Thoracic aorta (tissue), 2 donors: Measurements from ENCODE around the gene PARM1. TPM values are rescaled to one million over a fixed set of nuclear protein-coding genes. Genes with fewer than 3 reads are reported as not detected.

Experiments
- ATAC-seq: fragments of 150-250 bp; one replicate; pipeline ENCODE4 v1.8.0; 2017; ENCODE audit warnings: low read depth; ENCODE audit not compliant: insufficient number of reproducible peaks, low FRiP score
- DNase-seq: peaks from one replicate; pipeline ENCODE4 v3.0.0-alpha.2; 2020; ENCODE audit warnings: low spot score
- H3K27ac ChIP-seq, 2 donors: fragments of 200-600 bp; sonication (generic); 1 replicate in 1 of 2; 2 replicates in 1 of 2; pipeline ENCODE4 v1.5.1; 2016; ENCODE audit warnings: mild to moderate bottlenecking in 2 of 2, moderate library complexity in 2 of 2
- H3K27me3 ChIP-seq: fragments of 200-600 bp; sonication (generic); replicated peaks from 2 replicates; pipeline ENCODE4 v1.6.0; 2016; ENCODE audit warnings: mild to moderate bottlenecking; ENCODE audit not compliant: insufficient read depth
- H3K36me3 ChIP-seq: fragments of 200-600 bp; sonication (generic); one replicate; pipeline ENCODE4 v1.5.1; 2016
- H3K4me1 ChIP-seq, 2 donors: fragments of 200-600 bp; sonication (generic); 1 replicate in 1 of 2; 2 replicates in 1 of 2; pipeline versions ENCODE4 v1.5.1 to v1.6.0; 2016; ENCODE audit warnings: low read depth in 2 of 2, mild to moderate bottlenecking in 1 of 2; ENCODE audit not compliant: control insufficient read depth in 1 of 2
- H3K4me3 ChIP-seq: fragments of 200-600 bp; sonication (generic); 2 replicates; pipeline ENCODE4 v1.5.1; 2016; ENCODE audit warnings: mild to moderate bottlenecking
- H3K9me3 ChIP-seq: fragments of 200-600 bp; sonication (generic); 2 replicates; pipeline ENCODE4 v1.5.1; 2016
- total RNA-seq, 2 donors: library from RNA; depleted of rRNA; stranded (reverse); fragments of >200 nt; gene quantifications; one replicate each; pipeline versions ENCODE4 v1.1.0 to v1.2.3, GENCODE V29; 2016
- TF ChIP-seq, protein P1 (sequence below): fragments of 200-600 bp; sonication (generic); IDR thresholded peaks from one replicate; pipeline ENCODE4 v1.5.1; 2019; ENCODE audit warnings: antibody characterized with exemption

Gene PARM1
- total RNA-seq, 2 donors from 2014 or later: 127 to 263 TPM

DNA sequence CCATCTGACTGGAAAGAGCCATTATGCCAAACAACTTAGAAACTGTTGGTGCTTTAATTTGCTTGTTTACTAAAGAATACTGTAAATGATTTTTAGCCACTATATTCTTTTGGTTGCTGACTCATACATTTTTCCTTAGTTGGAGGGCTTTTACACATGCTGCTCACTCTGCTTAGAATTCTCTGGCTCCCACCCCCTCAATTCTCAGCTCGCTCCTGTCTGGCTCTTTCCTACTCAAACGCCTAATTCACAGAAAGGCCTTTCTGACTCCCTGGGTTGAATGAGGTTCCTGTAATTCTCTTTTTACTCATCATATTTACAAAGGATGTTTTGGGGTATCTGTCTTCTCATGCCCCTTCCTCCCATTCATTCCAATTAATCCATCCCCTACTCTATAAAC, 26.1 kb upstream of the PARM1 start:
- no peaks in the 10 kb centered on the region for H3K27me3 ChIP-seq
- no peak for DNase-seq
- TF ChIP-seq, protein P1, sequence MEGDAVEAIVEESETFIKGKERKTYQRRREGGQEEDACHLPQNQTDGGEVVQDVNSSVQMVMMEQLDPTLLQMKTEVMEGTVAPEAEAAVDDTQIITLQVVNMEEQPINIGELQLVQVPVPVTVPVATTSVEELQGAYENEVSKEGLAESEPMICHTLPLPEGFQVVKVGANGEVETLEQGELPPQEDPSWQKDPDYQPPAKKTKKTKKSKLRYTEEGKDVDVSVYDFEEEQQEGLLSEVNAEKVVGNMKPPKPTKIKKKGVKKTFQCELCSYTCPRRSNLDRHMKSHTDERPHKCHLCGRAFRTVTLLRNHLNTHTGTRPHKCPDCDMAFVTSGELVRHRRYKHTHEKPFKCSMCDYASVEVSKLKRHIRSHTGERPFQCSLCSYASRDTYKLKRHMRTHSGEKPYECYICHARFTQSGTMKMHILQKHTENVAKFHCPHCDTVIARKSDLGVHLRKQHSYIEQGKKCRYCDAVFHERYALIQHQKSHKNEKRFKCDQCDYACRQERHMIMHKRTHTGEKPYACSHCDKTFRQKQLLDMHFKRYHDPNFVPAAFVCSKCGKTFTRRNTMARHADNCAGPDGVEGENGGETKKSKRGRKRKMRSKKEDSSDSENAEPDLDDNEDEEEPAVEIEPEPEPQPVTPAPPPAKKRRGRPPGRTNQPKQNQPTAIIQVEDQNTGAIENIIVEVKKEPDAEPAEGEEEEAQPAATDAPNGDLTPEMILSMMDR: no peak
- no peaks in the 10 kb centered on the region for H3K36me3 ChIP-seq
- peaks cover 0 to 5% of the 10 kb centered on the region in 2 donors for H3K4me1 ChIP-seq
- no peak for ATAC-seq
- H3K9me3 ChIP-seq: no peaks in the 10 kb centered on the region
- H3K4me3 ChIP-seq: no peak overlapping the region
- no peak overlapping the region for H3K27ac ChIP-seq

- TF ChIP-seq, protein P1: no peak
- no peak for DNase-seq
Measured at GRCh38 chr4:74919783-74920182, 13.1 kb upstream of the PARM1 start.

GRCh38 chr4:74920704-74921103, 12.2 kb upstream of the PARM1 start:
- TF ChIP-seq, protein P1: no peak
- Histone ChIP-seq H3K36me3 (no peaks in the 10 kb centered on the region), H3K9me3 (no peaks in the 10 kb centered on the region), H3K27me3 (no peaks in the 10 kb centered on the region), H3K4me3 (no peak overlapping the region), H3K27ac (no peak overlapping the region), H3K4me1 (peaks cover 0 to 8% of the 10 kb centered on the region in 2 donors)
- no peak for DNase-seq
- no peak for ATAC-seq

More at GRCh38 chr4:74919783-74920182, 13.1 kb upstream of the PARM1 start:
- Histone ChIP-seq H3K36me3 (no peaks in the 10 kb centered on the region), H3K4me1 (peaks cover 0 to 8% of the 10 kb centered on the region in 2 donors), H3K9me3 (no peaks in the 10 kb centered on the region), H3K27ac (no peak overlapping the region), H3K4me3 (no peak overlapping the region), H3K27me3 (no peaks in the 10 kb centered on the region)
- ATAC-seq: no peak

DNA sequence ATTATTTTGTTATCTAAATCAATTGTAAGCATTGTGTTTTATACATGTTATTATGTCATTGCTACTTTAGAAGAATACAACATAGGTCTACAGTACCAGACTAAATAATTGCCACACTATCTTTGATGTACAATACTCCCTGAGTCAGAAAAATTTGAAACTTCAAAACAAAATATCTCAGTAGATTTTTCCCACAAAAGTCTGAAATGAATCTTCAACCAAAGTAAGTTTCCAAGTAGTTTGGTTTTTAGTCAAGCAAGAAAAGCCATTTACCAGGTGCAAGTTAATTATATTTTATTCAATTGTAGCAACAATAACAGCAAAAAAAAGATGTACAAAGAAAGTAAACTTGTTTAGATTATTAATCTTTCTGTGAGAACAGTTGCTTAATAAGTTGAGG, 11.4 kb upstream of the PARM1 start:
- DNase-seq (no peak), ATAC-seq (no peak)
- H3K4me1 ChIP-seq: peaks cover 0 to 8% of the 10 kb centered on the region in 2 donors
- H3K27me3 ChIP-seq: no peaks in the 10 kb centered on the region
- H3K4me3 ChIP-seq: no peak overlapping the region
- no peak overlapping the region for H3K27ac ChIP-seq
- H3K9me3 ChIP-seq: no peaks in the 10 kb centered on the region
- H3K36me3 ChIP-seq: no peaks in the 10 kb centered on the region
- TF ChIP-seq, protein P1: no peak

DNA sequence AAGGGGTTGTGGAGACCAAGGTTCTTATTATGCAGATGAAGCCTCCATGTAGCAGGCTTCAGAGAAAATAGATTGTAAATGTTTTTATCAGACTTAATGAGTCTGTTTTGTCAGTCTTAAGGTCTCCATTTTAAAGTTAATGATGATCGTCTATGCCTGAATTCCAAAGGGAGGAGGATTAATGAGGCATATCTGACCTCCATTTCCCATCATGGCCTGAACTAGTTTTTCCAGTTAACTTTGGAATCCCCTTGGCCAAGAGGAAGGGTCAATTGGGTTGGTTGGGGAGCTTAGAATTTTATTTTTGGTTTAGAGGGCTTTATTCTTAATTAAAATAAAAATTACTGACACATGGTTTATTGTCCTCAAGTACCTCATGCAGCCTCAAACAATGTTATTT, 6.9 kb upstream of the PARM1 start:
- no peak overlapping the region for H3K4me3 ChIP-seq
- H3K27ac ChIP-seq: no peak overlapping the region
- H3K4me1 ChIP-seq: no peaks in the 10 kb centered on the region
- H3K36me3 ChIP-seq: no peaks in the 10 kb centered on the region
- H3K9me3 ChIP-seq: no peaks in the 10 kb centered on the region
- no peak for ATAC-seq
- H3K27me3 ChIP-seq: no peaks in the 10 kb centered on the region
- TF ChIP-seq, protein P1: no peak
- no peak for DNase-seq
